Upper lobe of left lung (tissue), 6 donors: Measurements from ENCODE around the gene NBEAL2. TPM values are rescaled to one million over a fixed set of nuclear protein-coding genes. Genes with fewer than 3 reads are reported as not detected.

ENCODE experiments used
- ATAC-seq, 2 donors: fragments of 200-7000 bp; cut with Tn5 transposase; one replicate each; pipeline ENCODE4 v1.9.1; 2022; ENCODE audit warnings: mild to moderate bottlenecking in 2 of 2, moderate library complexity in 2 of 2; ENCODE audit not compliant: low FRiP score in 2 of 2
- DNase-seq, 2 donors: peaks; one replicate each; pipeline ENCODE4 v3.0.0-alpha.2; 2019 to 2020
- H3K27ac ChIP-seq, 4 donors: fragments of 200-600 bp; sonication (generic); one replicate each; pipeline ENCODE4 v1.5.1; 2016 to 2019
- H3K27me3 ChIP-seq, 4 donors: fragments of 200-600 bp; sonication (generic); one replicate each; pipeline ENCODE4 v1.5.1; 2017 to 2019
- H3K36me3 ChIP-seq, 4 donors: fragments of 200-600 bp; sonication (generic); one replicate each; pipeline ENCODE4 v1.5.1; 2016 to 2019
- H3K4me1 ChIP-seq, 4 donors: fragments of 200-600 bp; sonication (generic); one replicate each; pipeline ENCODE4 v1.5.1; 2018 to 2019
- H3K4me3 ChIP-seq, 4 donors: fragments of 200-600 bp; sonication (generic); one replicate each; pipeline ENCODE4 v1.5.1; 2017 to 2019; ENCODE audit warnings: mild to moderate bottlenecking in 2 of 4, moderate library complexity in 1 of 4
- H3K9me3 ChIP-seq, 4 donors: fragments of 200-600 bp; sonication (generic); one replicate each; pipeline ENCODE4 v1.5.1; 2018 to 2019
- EP300 ChIP-seq, 4 donors: sonication (generic); formaldehyde crosslinking; IDR thresholded peaks; one replicate each; pipeline ENCODE4 v1.5.1; 2017; ENCODE audit warnings: antibody characterized with exemption in 4 of 4, control low read depth in 2 of 4
- POLR2A ChIP-seq, 4 donors: fragments of 450-650 bp; IDR thresholded peaks; one replicate each; pipeline ENCODE4 v1.5.1; 2016 to 2017; ENCODE audit warnings: antibody characterized with exemption in 4 of 4, mild to moderate bottlenecking in 2 of 4
- POLR2AphosphoS5 ChIP-seq, 2 donors: sonication (generic); formaldehyde crosslinking; IDR thresholded peaks; one replicate each; pipeline ENCODE4 v1.5.1; 2017; ENCODE audit warnings: antibody characterized with exemption in 2 of 2
- WGBS, 2 donors: methylation state at CpG; one replicate each; pipeline ENCODE4 v1.1.5; 2017 to 2018; 5-methylcytosine and 5-hydroxymethylcytosine counted together
- total RNA-seq, 6 donors: library from RNA; depleted of rRNA in 4 of 6; stranded (reverse); fragments of >200 nt in 4 of 6; gene quantifications; one replicate each; pipeline versions ENCODE4 v1.1.0 to v1.2.1, GENCODE V29; 2016 to 2021
- TF ChIP-seq, protein P1 (sequence below), 6 experiments: fragments of 450-650 bp in 4 of 6; fragments of 200-600 bp in 2 of 6; sonication (generic) in 2 of 6; IDR thresholded peaks; one replicate each; pipeline ENCODE4 v1.5.1; 2016 to 2019; ENCODE audit warnings: antibody characterized with exemption in 6 of 6
- donor health status: DM: no; HTN: no; CAD: no; lungs with moderate emphysema.
- donor health status: DM: no; HTN: yes; CAD: no; lungs with severe emphysema.

Gene NBEAL2
- total RNA-seq, 6 donors from 2014 or later = 94.7 to 436 (median 163) TPM

DNA sequence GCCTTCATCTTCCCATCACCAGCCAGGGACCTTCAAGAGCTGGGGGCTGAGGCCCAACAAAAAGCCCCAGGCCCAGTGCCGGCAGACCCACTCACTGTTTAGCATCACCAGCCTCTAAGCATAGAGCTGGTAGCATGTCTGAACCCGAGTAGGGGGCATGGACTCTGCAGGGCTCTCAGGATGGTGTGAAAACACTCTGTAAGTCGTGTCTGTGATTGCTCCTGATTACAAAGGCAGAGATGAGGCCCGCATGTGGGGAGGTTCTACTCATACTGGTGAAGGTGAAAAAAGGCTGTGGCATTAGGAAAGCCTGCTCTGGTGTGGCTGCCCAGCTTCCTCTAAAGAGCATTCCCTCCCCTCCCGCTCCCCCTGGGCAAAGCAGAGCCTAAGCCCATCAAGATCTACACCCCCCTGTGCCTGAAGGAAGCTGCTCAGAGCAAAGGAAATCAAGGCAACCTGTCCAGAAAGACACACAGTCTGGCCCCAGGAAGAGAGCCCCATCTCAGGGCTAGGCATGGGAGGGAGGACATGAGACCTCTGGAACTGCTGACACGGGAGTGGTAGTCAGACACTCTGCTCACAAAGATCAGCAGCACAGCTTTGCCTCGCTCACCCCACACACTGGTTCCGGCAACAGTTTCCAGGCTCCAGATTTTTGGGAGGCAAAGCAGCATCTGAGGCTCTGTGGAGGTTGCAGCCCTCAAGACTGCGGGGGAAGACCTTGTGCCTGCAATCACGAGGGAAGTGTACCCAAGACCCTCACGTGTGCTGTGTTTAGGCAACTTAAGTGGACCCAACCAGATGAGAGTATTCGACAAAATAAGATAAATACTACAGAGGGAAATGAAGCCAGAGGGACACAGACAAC, 39.7 kb upstream of the NBEAL2 start:
- Histone ChIP-seq H3K27ac (peak overlapping the region; percentile 54 to 86 (median 60)), H3K9me3 (no peaks in the 10 kb centered on the region), H3K27me3 (no peaks in the 10 kb centered on the region), H3K4me3 (no peak overlapping the region), H3K36me3 (peaks cover 0 to 39% (median 19%) of the 10 kb centered on the region in 4 donors), H3K4me1 (peaks cover 54 to 90% (median 64%) of the 10 kb centered on the region in 4 donors)
- no peak for ATAC-seq
- DNase-seq = no peak
- TF ChIP-seq POLR2AphosphoS5 (IDR thresholded peaks at IDR 0.05) (no peak), EP300 (IDR thresholded peaks at IDR 0.05) (no peak), POLR2A (IDR thresholded peaks at IDR 0.05) (no peak)
- TF ChIP-seq, protein P1, sequence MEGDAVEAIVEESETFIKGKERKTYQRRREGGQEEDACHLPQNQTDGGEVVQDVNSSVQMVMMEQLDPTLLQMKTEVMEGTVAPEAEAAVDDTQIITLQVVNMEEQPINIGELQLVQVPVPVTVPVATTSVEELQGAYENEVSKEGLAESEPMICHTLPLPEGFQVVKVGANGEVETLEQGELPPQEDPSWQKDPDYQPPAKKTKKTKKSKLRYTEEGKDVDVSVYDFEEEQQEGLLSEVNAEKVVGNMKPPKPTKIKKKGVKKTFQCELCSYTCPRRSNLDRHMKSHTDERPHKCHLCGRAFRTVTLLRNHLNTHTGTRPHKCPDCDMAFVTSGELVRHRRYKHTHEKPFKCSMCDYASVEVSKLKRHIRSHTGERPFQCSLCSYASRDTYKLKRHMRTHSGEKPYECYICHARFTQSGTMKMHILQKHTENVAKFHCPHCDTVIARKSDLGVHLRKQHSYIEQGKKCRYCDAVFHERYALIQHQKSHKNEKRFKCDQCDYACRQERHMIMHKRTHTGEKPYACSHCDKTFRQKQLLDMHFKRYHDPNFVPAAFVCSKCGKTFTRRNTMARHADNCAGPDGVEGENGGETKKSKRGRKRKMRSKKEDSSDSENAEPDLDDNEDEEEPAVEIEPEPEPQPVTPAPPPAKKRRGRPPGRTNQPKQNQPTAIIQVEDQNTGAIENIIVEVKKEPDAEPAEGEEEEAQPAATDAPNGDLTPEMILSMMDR (IDR thresholded peaks at IDR 0.05) = no peak
- 78 to 80% methylated on average over 8 to 12 of the region's 12 CpGs for WGBS, 2 donors

DNA sequence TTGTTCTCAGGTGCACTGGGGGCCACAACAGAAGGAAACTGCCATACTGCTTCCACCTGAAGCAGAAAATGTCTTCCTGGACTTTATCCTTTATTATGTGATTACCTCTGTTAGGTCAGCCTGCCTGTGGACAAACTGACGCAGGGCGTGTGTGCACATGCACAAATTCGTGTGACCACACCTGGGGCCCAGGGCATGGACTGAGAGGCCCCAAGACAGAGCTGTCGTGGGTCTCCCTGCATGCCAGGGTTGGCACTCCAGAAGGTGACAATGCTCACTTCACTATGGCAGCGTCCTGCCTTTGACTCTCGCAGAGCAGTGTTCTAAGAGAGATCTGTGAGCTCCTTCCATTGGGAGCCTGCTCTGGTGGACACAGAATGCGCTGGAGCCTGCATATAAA, 37.4 kb upstream of the NBEAL2 start:
- Histone ChIP-seq H3K27ac (peak overlapping the region; percentile 71 to 89 (median 80)), H3K4me1 (peaks cover 54 to 89% (median 63%) of the 10 kb centered on the region in 4 donors), H3K27me3 (no peaks in the 10 kb centered on the region), H3K4me3 (no peak overlapping the region), H3K9me3 (no peaks in the 10 kb centered on the region), H3K36me3 (peaks cover 0 to 33% (median 14%) of the 10 kb centered on the region in 4 donors)
- DNase-seq = no peak
- TF ChIP-seq POLR2A (IDR thresholded peaks at IDR 0.05) (no peak), POLR2AphosphoS5 (IDR thresholded peaks at IDR 0.05) (no peak), EP300 (IDR thresholded peaks at IDR 0.05) (no peak)
- TF ChIP-seq, protein P1 (IDR thresholded peaks at IDR 0.05) = no peak
- no peak for ATAC-seq
- 87 to 91% methylated on average over 5 to 7 of the region's 7 CpGs for WGBS, 2 donors

DNA sequence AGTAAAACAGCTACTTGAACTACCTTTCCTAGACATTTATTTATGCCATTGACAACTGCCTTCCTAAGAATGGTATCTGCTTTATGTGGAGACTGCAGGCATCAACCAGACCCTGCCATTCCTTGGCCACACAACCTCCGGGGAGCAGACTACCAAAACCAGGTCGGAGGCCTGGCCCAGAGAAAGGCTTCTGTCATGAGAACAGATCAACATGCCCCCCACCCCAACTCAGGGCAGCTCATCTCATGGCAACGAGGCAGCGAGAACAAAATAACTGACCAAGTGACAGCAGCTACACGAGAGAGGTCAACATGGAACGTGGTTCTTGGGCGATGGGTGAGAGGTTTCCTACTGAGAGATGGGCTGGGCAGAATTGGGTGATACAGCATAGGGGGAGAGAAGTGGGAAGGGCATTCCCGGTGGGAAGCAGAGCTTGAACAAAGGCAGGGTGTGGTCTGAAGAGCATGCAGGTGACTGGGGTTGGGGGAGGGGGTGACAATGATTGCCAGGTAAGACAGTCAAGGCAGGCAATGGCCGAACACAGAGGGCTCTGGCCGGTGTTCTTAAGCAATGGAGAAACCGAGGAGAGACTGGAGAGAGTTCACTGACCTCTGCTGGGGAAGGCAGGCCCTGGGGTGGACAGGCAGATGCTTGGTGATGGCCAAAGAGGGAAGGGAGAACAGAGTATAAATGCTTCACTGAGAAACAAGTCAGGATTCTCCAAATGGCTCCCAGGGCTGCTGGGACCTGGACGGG, 36.8 kb upstream of the NBEAL2 start:
- Histone ChIP-seq H3K4me3 (peak overlapping the region in 1 of 4 donors; percentile 8), H3K27ac (peak overlapping the region; percentile 71 to 89 (median 80)), H3K36me3 (peaks cover 0 to 28% (median 9%) of the 10 kb centered on the region in 4 donors), H3K9me3 (no peaks in the 10 kb centered on the region), H3K27me3 (no peaks in the 10 kb centered on the region), H3K4me1 (peaks cover 59 to 91% (median 69%) of the 10 kb centered on the region in 4 donors)
- TF ChIP-seq, protein P1 (IDR thresholded peaks at IDR 0.05) = no peak
- TF ChIP-seq POLR2AphosphoS5 (IDR thresholded peaks at IDR 0.05) (no peak), EP300 (IDR thresholded peaks at IDR 0.05) (no peak), POLR2A (IDR thresholded peaks at IDR 0.05) (no peak)
- DNase-seq (no peak), ATAC-seq (no peak)
- WGBS, 2 donors = 76 to 80% methylated on average over 12 of the region's 12 CpGs

DNA sequence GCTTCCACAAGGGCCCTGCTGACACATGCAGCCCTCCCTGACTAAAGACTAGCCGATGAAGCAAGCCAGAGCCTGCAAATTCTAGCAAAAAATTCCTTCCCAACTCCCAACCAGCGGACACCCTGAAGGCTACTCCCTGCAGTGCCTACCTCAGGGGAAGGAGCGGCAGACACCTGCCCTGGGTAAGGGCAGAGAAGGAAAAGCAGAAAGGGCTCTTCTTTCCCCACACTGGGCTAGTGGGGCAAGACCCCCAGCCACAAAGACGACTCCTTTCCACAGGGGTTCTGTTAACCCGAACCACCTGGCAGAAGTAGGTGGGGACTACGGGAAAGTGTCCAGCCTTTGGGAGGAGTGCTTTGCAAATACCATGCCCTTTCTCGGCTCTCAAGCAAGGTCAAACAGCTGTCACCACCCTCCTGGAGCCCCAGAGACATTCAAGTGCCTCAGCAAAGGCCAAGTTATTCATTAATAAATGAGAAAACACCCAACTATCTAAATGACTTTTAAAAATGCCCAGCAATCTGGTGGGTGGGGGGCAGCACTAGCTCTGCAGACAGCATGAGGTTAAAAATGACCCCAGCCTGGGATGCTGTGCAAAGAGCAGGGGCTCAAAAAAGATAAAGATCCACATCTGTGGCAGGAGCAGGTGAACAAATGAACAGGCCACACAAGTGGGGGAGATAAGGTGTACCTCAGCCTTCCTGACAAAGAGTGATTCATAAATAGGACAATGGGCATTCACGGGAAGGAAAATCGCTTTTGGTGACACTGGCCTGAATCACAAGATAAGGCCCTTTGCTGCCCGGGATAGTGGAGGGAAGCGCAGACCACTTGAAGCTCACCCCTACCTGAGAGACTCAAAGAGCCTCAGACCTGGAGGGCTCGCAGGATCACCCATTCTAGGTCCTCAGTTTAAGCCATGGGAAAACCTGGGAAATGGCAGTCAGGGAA, 36.0 kb upstream of the NBEAL2 start:
- H3K4me1 ChIP-seq = peaks cover 62 to 91% (median 77%) of the 10 kb centered on the region in 4 donors
- peak in 1 of 2 donors; percentile 82 for DNase-seq
- WGBS, 2 donors = 54 to 68% methylated on average over 10 to 12 of the region's 12 CpGs

More for the DNA sequence above, 36.0 kb upstream of the NBEAL2 start:
- Histone ChIP-seq H3K27me3 (no peaks in the 10 kb centered on the region), H3K4me3 (peak overlapping the region in 1 of 4 donors; percentile 8), H3K9me3 (no peaks in the 10 kb centered on the region), H3K27ac (peak overlapping the region; percentile 71 to 89 (median 80)), H3K36me3 (peaks cover 0 to 20% (median 6%) of the 10 kb centered on the region in 4 donors)
- ATAC-seq = peak; percentile 27 to 44
- no peak for TF ChIP-seq POLR2A (IDR thresholded peaks at IDR 0.05)
- peak in 1 of 2 donors; percentile 6 for TF ChIP-seq POLR2AphosphoS5 (IDR thresholded peaks at IDR 0.05)
- TF ChIP-seq EP300 (IDR thresholded peaks at IDR 0.05) = peak in 1 of 4 donors; percentile 46
